T-cell (primary cell): ENCODE data around the gene ATP5F1D. TPM values are rescaled to one million over a fixed set of nuclear protein-coding genes. Genes with fewer than 3 reads are reported as not detected.
A peak's percentile ranks its signal among the peaks of the same experiment; 100 is the strongest.

Experiments used
- ATAC-seq, 4 experiments: fragments of 200-7000 bp in 3 of 4; fragments of 150-1000 bp in 1 of 4; cut with Tn5 transposase; replicated peaks in 1 of 4; 1 replicate in 3 of 4; 2 replicates in 1 of 4; pipeline ENCODE4 v1.10.0; 2021; ENCODE audit warnings: moderate library complexity in 3 of 4, mild to moderate bottlenecking in 2 of 4, moderate number of reproducible peaks in 1 of 4
- CTCF ChIA-PET, 2 donors: fragments of 300-600 bp; sonication (Branson Sonifier 250); formaldehyde crosslinking; loops; one replicate each; lab custom pipeline; 2022; ENCODE audit warnings: antibody characterized with exemption in 2 of 2; lab: Charles Lee
- POLR2A ChIA-PET, 2 donors: fragments of 300-600 bp; sonication (Branson Sonifier 250); formaldehyde crosslinking; loops; one replicate each; lab custom pipeline; 2022; ENCODE audit warnings: antibody characterized with exemption in 2 of 2; lab: Charles Lee
- DNase-seq, 35 experiments: peaks; one replicate each; pipeline versions ENCODE4 v3.0.0 to v3.0.0-alpha.2; 2013 to 2023
- H3K27ac ChIP-seq: one replicate; pipeline ENCODE4 v1.5.1; 2013; ENCODE audit warnings: low read length
- H3K27me3 ChIP-seq, 2 experiments: replicated peaks in 1 of 2; 1 replicate in 1 of 2; 2 replicates in 1 of 2; pipeline versions ENCODE4 v1.6.1 to v1.7.0; 2013; ENCODE audit warnings: low read length in 1 of 2, mixed read lengths in 1 of 2; ENCODE audit not compliant: control insufficient read depth in 2 of 2, insufficient read depth in 2 of 2; ENCODE audit errors: extremely low read depth in 1 of 2
- H3K36me3 ChIP-seq, 2 donors: 1 replicate in 1 of 2; 2 replicates in 1 of 2; pipeline versions ENCODE4 v1.6.1 to v1.7.0; 2013; ENCODE audit warnings: low read length in 1 of 2; ENCODE audit not compliant: control insufficient read depth in 2 of 2, insufficient read depth in 1 of 2; ENCODE audit errors: extremely low read depth in 1 of 2
- H3K4me1 ChIP-seq, 2 experiments: 1 replicate in 1 of 2; 2 replicates in 1 of 2; pipeline versions ENCODE4 v1.6.1 to v1.7.0; 2013; ENCODE audit warnings: low read length in 2 of 2, mixed read lengths in 1 of 2; ENCODE audit not compliant: insufficient read depth in 2 of 2, control insufficient read depth in 1 of 2; ENCODE audit errors: extremely low read depth in 1 of 2
- H3K4me3 ChIP-seq, 2 donors: 1 replicate in 1 of 2; 2 replicates in 1 of 2; pipeline versions ENCODE4 v1.5.1 to v1.7.0; 2013; ENCODE audit warnings: mild to moderate bottlenecking in 2 of 2, low read length in 1 of 2, moderate library complexity in 1 of 2; ENCODE audit not compliant: control insufficient read depth in 1 of 2; ENCODE audit errors: extremely low read depth in 1 of 2
- H3K9me3 ChIP-seq: 2 replicates; pipeline ENCODE4 v1.7.0; 2013
- H3K27ac Mint-ChIP-seq, 2 donors: one replicate each; pipeline ENCODE4 v1.8.0; 2020 to 2021; ENCODE audit warnings: mild to moderate bottlenecking in 2 of 2, mixed read lengths in 2 of 2
- H3K27me3 Mint-ChIP-seq, 2 donors: one replicate each; pipeline ENCODE4 v1.8.0; 2021 to 2022; ENCODE audit warnings: mixed read lengths in 2 of 2
- H3K36me3 Mint-ChIP-seq: one replicate; pipeline ENCODE4 v1.8.0; 2021; ENCODE audit warnings: mixed read lengths
- H3K4me1 Mint-ChIP-seq, 3 donors: one replicate each; pipeline ENCODE4 v1.8.0; 2020 to 2022; ENCODE audit warnings: mixed read lengths in 3 of 3, mild to moderate bottlenecking in 1 of 3
- H3K4me3 Mint-ChIP-seq, 3 donors: one replicate each; pipeline ENCODE4 v1.8.0; 2020 to 2022; ENCODE audit warnings: mild to moderate bottlenecking in 3 of 3, mixed read lengths in 3 of 3, moderate library complexity in 3 of 3
- H3K9me3 Mint-ChIP-seq, 3 donors: one replicate each; pipeline ENCODE4 v1.8.0; 2020 to 2022; ENCODE audit warnings: mixed read lengths in 3 of 3
- WGBS: methylation state at CpG from one replicate; pipeline ENCODE4 v1.1.5; 2013; ENCODE audit warnings: missing lambda C conversion rate; ENCODE audit not compliant: insufficient coverage; 5-methylcytosine and 5-hydroxymethylcytosine counted together
- total RNA-seq, 35 experiments: library from RNA in 6 of 35; stranded (reverse) in 6 of 35; fragments of 120-200 nt in 1 of 35; gene quantifications; one replicate each; pipeline versions ENCODE4 v1.2.1 to v1.2.4 and lab custom pipeline; 2013 to 2026

The ATP5F1D gene
- total RNA-seq, 5 donors from 2014 or later (not counting 1 experiment from before 2014, with no cell fraction given), result 117 to 233 (median 155) TPM

DNA sequence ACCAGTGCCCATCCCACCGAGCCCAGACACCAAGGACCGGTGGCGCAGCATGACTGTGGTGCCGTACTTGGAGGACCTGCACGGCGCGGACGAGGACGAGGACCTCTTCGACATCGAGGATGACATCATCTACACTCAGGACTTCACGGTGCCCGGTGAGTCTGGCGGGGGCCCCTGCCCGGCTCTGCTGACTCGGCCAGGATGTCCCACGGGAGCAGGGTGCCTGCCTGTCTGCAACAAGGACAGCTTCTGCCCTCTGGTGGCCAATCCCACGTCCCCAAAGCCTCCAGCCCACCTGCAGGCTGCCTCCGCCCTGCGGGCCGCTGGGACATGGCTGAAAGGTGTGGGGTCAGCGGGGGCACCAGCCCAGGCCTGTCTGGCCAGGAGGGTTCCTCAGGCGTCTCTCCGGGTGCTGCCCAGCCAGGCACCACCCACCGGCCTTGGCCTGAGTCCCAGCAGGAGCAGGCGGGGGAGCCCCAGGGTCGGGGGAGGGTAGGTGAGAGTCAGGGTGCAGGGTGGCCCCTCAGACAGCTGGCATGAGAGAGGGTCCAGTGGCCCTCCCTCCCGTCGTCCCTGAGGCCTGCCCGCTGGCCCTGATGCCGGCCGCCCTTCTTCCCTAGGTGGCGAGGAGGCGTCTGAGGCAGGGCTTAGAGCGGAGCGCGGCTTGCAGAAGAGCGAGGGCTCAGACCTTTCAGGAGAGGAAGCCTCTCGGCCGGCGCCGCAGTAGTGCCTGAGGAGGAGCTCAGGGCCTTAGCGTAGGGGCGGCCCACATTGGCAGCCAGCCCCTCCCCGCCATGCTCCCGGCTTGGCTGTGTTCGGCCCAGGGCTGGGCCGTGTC lies 18.3 kb upstream of the ATP5F1D start:
- Mint-ChIP-seq H3K27ac (no peak overlapping the region), H3K36me3 (no peaks in the 10 kb centered on the region), H3K27me3 (no peaks in the 10 kb centered on the region), H3K9me3 (no peaks in the 10 kb centered on the region), H3K4me1 (peaks cover 0 to under 1% (median 0%) of the 10 kb centered on the region in 3 donors), H3K4me3 (no peak overlapping the region)
- ATAC-seq (peak in 2 of 4 experiments; percentile 33 to 60), DNase-seq (peak in 3 of 35 experiments; percentile 28 to 48 (median 31))
- Histone ChIP-seq H3K4me1 (no peaks in the 10 kb centered on the region), H3K27me3 (no peaks in the 10 kb centered on the region), H3K27ac (no peak overlapping the region), H3K36me3 (peaks cover 34 to 54% of the 10 kb centered on the region in 2 donors), H3K4me3 (no peak overlapping the region), H3K9me3 (no peaks in the 10 kb centered on the region)
- WGBS, result 88% methylated on average over 42 of the region's 48 CpGs
- CTCF ChIA-PET, result interaction anchor here in 1 of 2 donors (1.1 kb wide), 1 partner anchor 95 kb away, joined by 4 read pairs; no protein-coding TSS in a partner anchor
- POLR2A ChIA-PET, result no interaction called here

DNA sequence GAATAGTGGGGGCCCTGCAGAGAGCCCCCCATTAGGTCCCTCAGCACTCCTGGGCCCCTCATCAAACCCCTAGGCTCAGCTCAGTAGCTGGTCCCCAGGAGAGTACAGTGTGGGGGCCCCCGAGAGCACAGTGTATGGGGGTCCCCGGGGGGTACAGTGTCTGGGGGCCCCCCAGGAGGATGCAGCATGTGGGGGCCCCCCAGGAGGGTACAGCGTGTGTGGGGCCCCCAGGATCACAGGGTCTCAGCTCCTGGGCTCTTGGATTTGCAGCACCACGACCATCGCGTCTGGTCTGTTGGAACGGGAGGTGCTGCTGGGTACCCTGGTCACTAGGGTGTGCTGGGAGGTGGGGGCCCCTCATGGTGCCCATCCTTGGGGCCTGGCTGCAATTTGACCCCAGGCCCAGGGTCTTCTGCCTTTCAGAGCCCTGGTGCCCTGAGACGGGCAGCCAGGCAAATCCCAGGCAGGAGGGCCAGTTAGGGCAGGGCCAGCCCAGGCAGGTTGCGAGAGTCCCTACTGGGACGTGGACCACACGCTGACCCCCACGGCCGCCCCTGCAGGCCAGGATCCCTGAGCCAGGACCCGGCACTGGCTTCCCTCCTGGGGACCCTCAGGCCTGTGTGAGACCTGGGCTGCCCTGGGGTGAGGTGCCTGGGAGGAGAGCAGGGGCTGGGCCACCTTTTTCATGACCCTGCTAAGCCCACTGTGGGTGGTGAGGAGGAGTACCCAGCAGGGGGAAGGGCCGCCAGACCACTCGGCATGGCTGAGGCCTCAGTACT lies 17.3 kb upstream of the ATP5F1D start:
- H3K9me3 ChIP-seq, result no peaks in the 10 kb centered on the region
- Mint-ChIP-seq H3K36me3 (no peaks in the 10 kb centered on the region), H3K27ac (no peak overlapping the region), H3K27me3 (no peaks in the 10 kb centered on the region), H3K4me1 (no peaks in the 10 kb centered on the region), H3K4me3 (no peak overlapping the region), H3K9me3 (no peaks in the 10 kb centered on the region)
- H3K27me3 ChIP-seq, result no peaks in the 10 kb centered on the region
- ATAC-seq (no peak), DNase-seq (no peak)
- H3K4me3 ChIP-seq, result no peak overlapping the region
- ChIA-PET POLR2A (no interaction called here), CTCF (no interaction called here)
- peaks cover 34 to 51% of the 10 kb centered on the region in 2 donors for H3K36me3 ChIP-seq
- no peaks in the 10 kb centered on the region for H3K4me1 ChIP-seq
- H3K27ac ChIP-seq, result no peak overlapping the region
- 96% methylated on average over 16 of the region's 16 CpGs for WGBS

DNA sequence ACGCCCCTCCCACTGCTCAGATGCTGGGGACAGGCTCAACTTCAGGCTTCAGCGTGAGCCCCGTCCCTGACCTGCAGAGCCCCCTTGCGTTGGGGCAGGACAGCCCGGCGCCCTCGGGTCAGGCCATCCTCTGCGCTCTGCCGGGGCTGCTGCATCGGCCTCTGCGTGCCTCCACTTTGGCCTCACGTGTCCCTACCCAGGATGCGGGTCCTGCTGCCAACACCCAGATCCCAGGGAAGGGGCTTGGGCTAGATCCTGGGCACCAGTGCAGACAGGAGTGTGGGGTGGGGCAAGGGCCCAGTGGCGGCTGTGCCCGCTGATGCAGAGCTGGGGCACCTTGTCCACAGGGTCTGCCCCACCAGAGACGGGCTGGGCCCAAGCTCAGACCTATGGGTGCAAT lies 16.7 kb upstream of the ATP5F1D start:
- no peak for ATAC-seq

DNA sequence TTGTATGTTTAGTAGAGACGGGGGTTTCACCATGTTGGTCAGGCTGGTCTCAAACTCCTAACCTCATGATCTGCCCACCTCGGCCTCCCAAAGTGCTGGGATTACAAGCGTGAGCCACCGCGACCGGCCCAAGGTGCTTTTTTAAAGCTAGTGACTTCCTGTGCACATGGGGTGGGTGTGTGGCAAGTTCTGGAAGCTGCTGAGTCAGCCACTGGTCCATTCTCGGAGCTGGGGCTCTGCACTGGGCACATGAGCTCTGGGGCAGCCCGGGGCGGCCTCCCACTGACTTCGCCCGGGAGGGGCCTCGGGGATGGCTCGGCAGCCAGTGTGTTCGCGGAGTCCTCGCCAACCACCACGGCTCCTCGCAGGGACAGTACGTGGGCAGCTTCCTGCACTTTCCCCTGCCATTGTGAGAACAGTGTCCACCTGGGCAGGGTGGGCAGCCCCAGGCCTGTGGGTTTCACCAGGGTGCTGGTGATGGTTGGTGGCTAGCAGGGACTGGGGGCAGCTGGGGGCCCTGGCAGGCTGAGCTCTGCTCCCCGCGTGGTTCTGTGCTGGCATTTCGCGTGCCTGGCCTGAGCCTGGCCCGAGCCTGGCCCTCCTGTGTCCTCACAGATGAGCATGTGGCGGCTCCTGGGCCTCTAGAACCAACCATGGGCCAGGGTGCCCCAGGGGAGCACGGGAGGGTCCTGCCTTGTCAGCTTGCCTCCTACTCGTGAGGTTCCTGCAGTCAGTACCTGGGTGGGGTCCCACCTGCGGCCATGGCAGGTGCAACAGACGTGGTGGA lies 15.9 kb upstream of the ATP5F1D start:
- no peaks in the 10 kb centered on the region for H3K9me3 ChIP-seq
- CTCF ChIA-PET, result no interaction called here
- Mint-ChIP-seq H3K27me3 (no peaks in the 10 kb centered on the region), H3K27ac (no peak overlapping the region), H3K36me3 (no peaks in the 10 kb centered on the region), H3K4me1 (no peaks in the 10 kb centered on the region), H3K9me3 (no peaks in the 10 kb centered on the region), H3K4me3 (no peak overlapping the region)
- no peaks in the 10 kb centered on the region for H3K27me3 ChIP-seq
- no peak overlapping the region for H3K4me3 ChIP-seq
- no peaks in the 10 kb centered on the region for H3K4me1 ChIP-seq
- POLR2A ChIA-PET, result interaction anchor here in 1 of 2 donors (0.5 kb wide), 1 partner anchor 48 kb away, joined by 10 read pairs; no protein-coding TSS in a partner anchor
- WGBS, result 90% methylated on average over 24 of the region's 29 CpGs
- DNase-seq, result no peak
- ATAC-seq, result no peak
- no peak overlapping the region for H3K27ac ChIP-seq
- H3K36me3 ChIP-seq, result peaks cover 31 to 44% of the 10 kb centered on the region in 2 donors

More for the DNA sequence above, 16.7 kb upstream of the ATP5F1D start:
- Mint-ChIP-seq H3K9me3 (no peaks in the 10 kb centered on the region), H3K27ac (no peak overlapping the region), H3K4me3 (no peak overlapping the region), H3K4me1 (no peaks in the 10 kb centered on the region), H3K27me3 (no peaks in the 10 kb centered on the region), H3K36me3 (no peaks in the 10 kb centered on the region)
- no peaks in the 10 kb centered on the region for H3K4me1 ChIP-seq
- no peak for DNase-seq
- no peaks in the 10 kb centered on the region for H3K9me3 ChIP-seq
- H3K27me3 ChIP-seq, result no peaks in the 10 kb centered on the region
- no peak overlapping the region for H3K4me3 ChIP-seq
- H3K27ac ChIP-seq, result no peak overlapping the region
- WGBS, result 90% methylated on average over 3 of the region's 16 CpGs
- H3K36me3 ChIP-seq, result peaks cover 34 to 51% of the 10 kb centered on the region in 2 donors
- ChIA-PET CTCF (no interaction called here), POLR2A (no interaction called here)

DNA sequence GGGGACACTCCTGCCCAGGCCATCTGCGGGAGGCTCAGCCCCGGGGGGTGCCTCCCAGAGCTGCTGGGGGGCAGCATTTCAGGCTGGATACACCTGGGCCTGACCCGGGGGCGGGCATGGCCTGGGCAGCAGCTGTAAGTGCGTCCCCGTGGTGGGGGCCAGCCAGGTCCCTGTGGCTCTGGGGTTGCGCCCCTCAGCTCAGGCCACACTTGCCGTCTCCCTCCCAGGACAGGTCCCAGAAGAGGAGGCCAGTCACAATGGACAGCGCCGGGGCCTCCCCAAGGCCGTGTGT lies 15.4 kb upstream of the ATP5F1D start:
- Mint-ChIP-seq H3K4me3 (no peak overlapping the region), H3K9me3 (no peaks in the 10 kb centered on the region), H3K27ac (no peak overlapping the region), H3K27me3 (no peaks in the 10 kb centered on the region), H3K4me1 (no peaks in the 10 kb centered on the region), H3K36me3 (no peaks in the 10 kb centered on the region)
- Histone ChIP-seq H3K36me3 (peaks cover 26 to 39% of the 10 kb centered on the region in 2 donors), H3K27me3 (no peaks in the 10 kb centered on the region), H3K9me3 (no peaks in the 10 kb centered on the region), H3K4me3 (no peak overlapping the region), H3K27ac (no peak overlapping the region), H3K4me1 (no peaks in the 10 kb centered on the region)
- ChIA-PET POLR2A (no interaction called here), CTCF (no interaction called here)
- ATAC-seq (no peak), DNase-seq (no peak)
- 96% methylated on average over 9 of the region's 11 CpGs for WGBS
